ENCODE data around the gene CERS6.

GRCh38 chr2:168772704-168773103, 316.6 kb downstream of the CERS6 start:
- TF ChIP-seq CTCF (IDR thresholded peaks at IDR 0.05): no peak
- no peak for TF ChIP-seq POLR2A (IDR thresholded peaks at IDR 0.05)

Data from breast epithelium (tissue), 3 donors.